ENCODE measurements around the gene PCBP3. TPM values are rescaled to one million over a fixed set of nuclear protein-coding genes. Genes with fewer than 3 reads are reported as not detected.
A peak's percentile ranks its signal among the peaks of the same experiment; 100 is the strongest.

Gene PCBP3
- total and polyA plus RNA-seq, 2 donors (not counting 3 experiments of a cell fraction or from before 2014, with no cell fraction given) = 0.06 to 1.1 TPM

- Histone ChIP-seq H3K36me3 (ENCODE audit: control insufficient read depth in 2 of 2, extremely low read depth in 1 of 2, insufficient read depth in 2 of 2, low read length in 2 of 2) (no peaks in the 10 kb centered on the region), H3K4me1 (ENCODE audit: control insufficient read depth, extremely low read depth, insufficient read depth, low read length) (no peaks in the 10 kb centered on the region), H3K9ac (replicated peaks; ENCODE audit: extremely low read depth, insufficient read depth, low read length) (no peak overlapping the region), H4K20me1 (replicated peaks; ENCODE audit: control insufficient read depth, extremely low read depth, insufficient read depth, low read length) (no peaks in the 10 kb centered on the region), H3K4me3 (replicated peaks in 1 of 3; ENCODE audit: insufficient read depth in 1 of 3, low read depth in 1 of 3, low read length in 3 of 3) (no peak overlapping the region), H3K9me1 (replicated peaks; ENCODE audit: control insufficient read depth, extremely low read depth, insufficient read depth, low read length) (no peaks in the 10 kb centered on the region), H3K9me3 (replicated peaks; ENCODE audit: control insufficient read depth, insufficient read depth, low read length) (no peaks in the 10 kb centered on the region), H3K79me2 (ENCODE audit: control insufficient read depth, insufficient read depth, low read length) (no peaks in the 10 kb centered on the region), H2AFZ (ENCODE audit: low read depth, low read length) (no peak overlapping the region), H3K27ac (ENCODE audit: insufficient read depth, low read depth, low read length) (no peak overlapping the region), H3K4me2 (ENCODE audit: insufficient read depth, low read length) (no peak overlapping the region), H3K27me3 (ENCODE audit: control insufficient read depth in 2 of 2, insufficient read depth in 2 of 2, low read length in 2 of 2) (no peaks in the 10 kb centered on the region)
- CTCF ChIA-PET = no interaction called here
- FAIRE-seq (no peak), DNase-seq (ENCODE audit: low read depth, low spot score) (peak; percentile 10)
- TF ChIP-seq CTCF (IDR thresholded peaks at IDR 0.05; ENCODE audit: extremely low read depth in 1 of 2, insufficient read depth in 1 of 2, low read depth in 1 of 2, low read length in 2 of 2) (no peak), GATA2 (IDR thresholded peaks at IDR 0.05; ENCODE audit: insufficient read depth, insufficient read length, low read depth, low read length) (no peak), POLR2AphosphoS5 (IDR thresholded peaks at IDR 0.05; ENCODE audit: insufficient read depth, low read depth, low read length) (no peak), POLR2A (IDR thresholded peaks at IDR 0.05; ENCODE audit: low read depth, low read length) (no peak), JUN (IDR thresholded peaks at IDR 0.05; ENCODE audit: borderline replicate concordance, insufficient read depth, insufficient read length, low read depth) (no peak), EZH2 (IDR thresholded peaks at IDR 0.05; ENCODE audit: borderline replicate concordance, low read depth, low read length, severe bottlenecking) (no peak), MAX (IDR thresholded peaks at IDR 0.05; ENCODE audit: insufficient read depth, insufficient read length) (no peak), MYC (IDR thresholded peaks at IDR 0.05; ENCODE audit: low read depth, low read length) (no peak), FOS (IDR thresholded peaks at IDR 0.05; ENCODE audit: borderline replicate concordance, insufficient read depth, low read length) (no peak)
- intact Hi-C loops (cut with micrococcal nuclease) = no loop called here
- POLR2A ChIA-PET = no interaction called here
- dilution Hi-C loops (cut with MboI; ENCODE audit: extremely low pct_ligation_motif_present, low sequenced_read_pairs) = no loop called here
- no TSS peak for BruUV-seq (replicated peaks)
Measured at GRCh38 chr21:45797338-45797737, 153.8 kb downstream of the PCBP3 start.

All from endothelial cell of umbilical vein (primary cell).